Activated effector memory CD4-positive, alpha-beta T cell treated with Interleukin-2 at 50 U/mL for 16 hours (primary cell): ENCODE results near the gene CLDN4.
"Not testable (repeated sequence)": the region's sequence is repeated elsewhere in the genome, so short reads cannot be mapped to it uniquely, and the experiment has no call there.

Experiments used
- DNase-seq: peaks from one replicate; pipeline ENCODE4 v3.0.0-alpha.2; 2020

The CLDN4 gene

DNA sequence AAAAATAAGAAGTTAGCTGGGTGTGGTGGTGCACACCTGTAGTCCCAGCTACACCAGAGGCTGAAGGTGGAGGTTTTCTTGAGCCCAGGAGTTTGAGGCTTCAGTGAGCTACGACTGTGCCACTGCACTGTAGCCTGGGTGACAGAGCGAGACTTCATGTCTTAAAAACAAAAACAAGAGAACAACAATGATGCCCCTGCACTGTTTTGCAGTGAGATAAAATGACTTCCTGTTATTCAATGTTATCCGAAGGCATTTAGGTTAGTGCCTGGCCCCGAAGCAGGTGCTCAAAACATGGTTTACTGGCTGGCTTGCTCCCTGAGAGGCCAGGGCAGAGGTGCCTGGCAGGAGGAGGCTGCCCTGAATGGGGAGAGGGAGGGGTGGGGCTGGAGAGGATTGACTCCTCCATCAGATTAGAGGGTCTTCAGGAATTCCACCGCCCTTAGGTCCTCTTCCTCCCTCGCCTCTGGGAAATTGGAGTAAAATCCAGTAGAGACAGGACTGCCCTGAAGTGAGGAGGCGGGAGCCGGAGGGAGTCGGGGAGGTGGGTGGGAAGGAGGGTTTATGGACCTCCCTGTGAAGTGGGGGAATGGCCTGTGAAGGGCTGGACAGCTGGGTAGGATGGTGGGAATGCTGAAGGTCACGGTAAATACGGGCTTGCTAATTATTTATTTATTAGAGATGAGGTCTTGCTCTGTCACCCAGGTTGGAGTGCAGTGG is 6.8 kb upstream of the CLDN4 start:
- no peak for DNase-seq

DNA sequence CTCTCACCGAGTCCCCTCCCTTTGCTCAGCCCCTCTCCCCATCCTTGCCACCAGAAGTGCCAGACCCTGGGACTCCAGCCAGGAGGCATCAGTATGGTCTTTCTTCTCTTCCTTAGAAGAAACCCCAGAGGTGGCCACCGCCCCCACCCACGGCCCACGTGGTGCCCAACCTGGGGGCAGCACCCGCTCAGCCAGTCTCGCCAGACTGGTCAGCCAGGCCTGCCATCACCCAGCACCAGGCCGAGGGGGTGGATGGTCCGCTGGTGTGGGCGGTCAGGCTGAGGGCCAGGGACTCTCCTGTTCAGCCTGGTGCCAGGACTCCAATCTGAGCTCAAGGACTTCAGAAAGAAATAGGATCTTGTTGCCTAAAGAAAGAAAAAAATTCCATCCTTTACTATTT is 5.8 kb upstream of the CLDN4 start:
- no peak for DNase-seq

- DNase-seq: no peak
Measured at GRCh38 chr7:73827567-73828106, 3.2 kb upstream of the CLDN4 start.

- no peak for DNase-seq
Measured at GRCh38 chr7:73828107-73828803, 2.5 kb upstream of the CLDN4 start.

DNA sequence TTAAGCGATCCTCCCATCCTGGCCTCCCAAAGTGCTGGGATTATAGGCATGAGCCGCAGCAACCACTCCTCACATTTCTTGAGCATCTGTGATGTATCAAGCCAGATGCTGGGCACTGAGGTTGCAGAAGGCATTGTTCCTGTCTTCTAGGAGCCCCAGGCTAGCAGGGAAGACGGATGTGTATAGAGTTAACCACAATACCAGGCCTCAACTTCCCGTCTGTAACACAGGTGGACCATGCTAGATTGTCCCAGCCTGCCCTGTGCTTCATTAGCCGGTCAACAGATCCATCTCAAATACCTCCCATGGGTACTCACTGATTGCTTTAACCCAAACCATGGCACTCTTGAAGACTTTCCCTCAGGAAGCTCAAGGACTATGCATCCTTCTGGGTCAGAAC is 1.8 kb upstream of the CLDN4 start:
- DNase-seq: no peak

- DNase-seq: no peak
Measured at GRCh38 chr7:73829505-73829904, 1.3 kb upstream of the CLDN4 start.

DNA sequence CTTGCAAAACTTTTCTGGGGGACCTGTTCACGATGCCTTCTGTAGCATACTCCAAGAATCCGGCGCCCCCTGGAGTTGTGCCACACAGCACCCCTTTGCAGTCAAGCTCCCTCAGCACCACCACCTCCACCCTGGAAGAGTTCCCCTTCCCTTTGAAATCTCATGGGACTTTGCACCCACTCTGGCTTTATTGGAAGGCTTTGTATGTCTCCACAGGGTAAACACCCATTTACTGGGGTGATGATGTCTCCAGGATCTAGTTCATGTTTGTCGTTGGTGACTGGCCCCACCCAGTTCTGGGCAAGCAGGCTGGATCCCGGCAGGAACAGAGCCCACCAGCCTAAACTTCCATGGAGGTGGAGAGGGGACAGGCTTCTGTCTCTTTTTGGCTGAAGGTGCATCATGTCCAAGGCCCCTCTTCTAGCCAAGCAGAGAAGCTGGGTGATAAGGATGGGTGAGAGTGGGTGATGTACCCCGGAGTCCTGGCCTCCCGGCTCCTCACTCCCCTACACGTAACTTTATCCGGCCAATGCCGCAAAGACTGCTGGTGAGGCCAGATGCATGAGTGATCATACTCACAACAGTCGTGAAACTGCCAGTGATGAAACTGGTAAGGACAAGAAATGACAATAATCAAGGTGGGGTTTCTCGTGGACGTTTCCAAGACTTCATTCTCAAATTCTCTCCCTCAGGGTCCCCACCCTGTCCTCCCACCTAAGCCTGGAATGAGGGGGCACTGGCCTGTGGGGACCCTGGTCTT is 695 bp upstream of the CLDN4 start:
- DNase-seq: no peak

DNA sequence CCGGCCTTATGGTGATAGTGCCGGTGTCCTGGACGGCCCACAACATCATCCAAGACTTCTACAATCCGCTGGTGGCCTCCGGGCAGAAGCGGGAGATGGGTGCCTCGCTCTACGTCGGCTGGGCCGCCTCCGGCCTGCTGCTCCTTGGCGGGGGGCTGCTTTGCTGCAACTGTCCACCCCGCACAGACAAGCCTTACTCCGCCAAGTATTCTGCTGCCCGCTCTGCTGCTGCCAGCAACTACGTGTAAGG is 713 bp downstream of the CLDN4 start:
- DNase-seq: no peak

GRCh38 chr7:73831834-73832651 is 1.2 kb downstream of the CLDN4 start:
- no peak for DNase-seq

- no peak for DNase-seq
Measured at GRCh38 chr7:73832806-73833205, 2.0 kb downstream of the CLDN4 start.

DNA sequence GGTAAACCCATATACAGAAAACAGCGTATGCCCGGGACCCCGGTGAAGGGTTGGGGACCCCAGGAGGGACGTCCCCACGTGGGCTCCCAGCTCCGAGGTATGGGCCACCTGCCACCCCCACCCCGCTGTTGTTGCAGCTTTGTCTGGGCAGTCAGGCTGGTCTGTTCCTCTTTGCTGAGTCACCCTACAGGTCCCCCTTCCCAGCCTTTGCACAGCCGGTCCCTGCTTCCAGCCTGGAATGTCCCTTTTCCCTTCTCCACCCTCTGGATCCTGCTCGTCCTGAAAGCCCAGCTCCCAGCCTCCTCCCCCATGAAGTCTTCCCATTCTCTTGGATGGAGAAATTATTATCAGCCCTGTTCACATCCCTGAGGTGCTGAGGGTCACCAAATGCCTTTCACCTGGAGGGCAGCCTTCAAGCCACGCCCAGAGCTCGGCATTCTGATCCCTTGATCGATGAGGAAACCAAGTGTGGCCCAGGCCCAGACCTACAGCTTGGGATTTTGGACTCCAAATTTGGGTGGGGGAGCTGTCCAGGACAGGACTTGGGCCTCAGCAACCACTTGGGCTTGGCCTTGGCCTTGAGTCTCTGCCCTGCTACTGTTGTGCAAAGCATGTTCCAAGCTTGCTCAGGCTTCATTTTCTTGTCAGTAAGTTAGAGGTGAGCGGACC is 2.6 kb downstream of the CLDN4 start:
- no peak for DNase-seq

DNA sequence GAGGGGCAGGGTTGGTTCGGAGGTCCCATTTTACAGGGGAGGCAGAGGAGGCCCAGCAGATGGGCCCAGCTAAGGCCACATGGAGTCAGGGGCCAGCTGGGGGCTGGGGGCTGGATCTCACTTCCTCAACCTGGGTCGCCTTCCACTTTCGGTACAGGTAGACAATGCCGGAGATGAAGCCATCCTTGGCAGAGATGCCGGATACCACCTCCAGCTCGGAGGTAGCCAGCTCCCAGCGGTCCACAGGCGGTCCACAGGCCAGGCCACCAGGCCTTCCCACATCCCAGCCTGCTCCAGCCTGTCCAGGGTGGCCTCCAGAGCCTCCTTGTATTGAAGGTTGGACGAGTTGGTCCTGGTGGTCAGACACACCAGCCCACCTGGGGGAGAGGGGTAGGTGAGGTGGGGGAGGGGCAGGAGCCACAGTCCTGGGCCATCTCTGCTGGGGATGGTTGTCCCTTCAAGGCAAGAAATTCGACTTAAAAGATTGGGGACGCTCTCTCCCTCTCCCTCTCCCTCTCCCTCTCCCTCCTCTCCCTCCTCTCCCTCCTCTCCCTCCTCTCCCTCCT is 3.9 kb downstream of the CLDN4 start:
- no peak for DNase-seq

DNA sequence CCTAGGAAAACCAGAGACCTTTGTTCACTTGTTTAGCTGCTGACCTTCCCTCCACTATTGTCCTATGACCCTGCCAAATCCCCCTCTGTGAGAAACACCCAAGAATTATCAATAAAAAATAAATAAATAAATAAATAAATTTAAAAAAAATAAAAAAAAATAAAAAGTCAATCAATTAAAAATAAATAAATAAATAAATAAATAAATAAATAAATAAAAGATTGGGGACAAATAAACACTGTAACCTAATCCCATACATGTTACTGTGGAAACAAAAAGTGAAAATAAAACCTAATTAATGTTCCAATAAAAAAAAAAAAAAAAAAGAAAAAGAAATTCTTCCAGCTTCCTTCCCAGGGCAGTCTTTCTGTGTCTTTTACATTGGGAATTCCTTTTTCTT is 6.4 kb downstream of the CLDN4 start:
- DNase-seq: not testable (repeated sequence)

GRCh38 chr7:73838642-73839041 is 7.8 kb downstream of the CLDN4 start:
- DNase-seq: no peak

DNA sequence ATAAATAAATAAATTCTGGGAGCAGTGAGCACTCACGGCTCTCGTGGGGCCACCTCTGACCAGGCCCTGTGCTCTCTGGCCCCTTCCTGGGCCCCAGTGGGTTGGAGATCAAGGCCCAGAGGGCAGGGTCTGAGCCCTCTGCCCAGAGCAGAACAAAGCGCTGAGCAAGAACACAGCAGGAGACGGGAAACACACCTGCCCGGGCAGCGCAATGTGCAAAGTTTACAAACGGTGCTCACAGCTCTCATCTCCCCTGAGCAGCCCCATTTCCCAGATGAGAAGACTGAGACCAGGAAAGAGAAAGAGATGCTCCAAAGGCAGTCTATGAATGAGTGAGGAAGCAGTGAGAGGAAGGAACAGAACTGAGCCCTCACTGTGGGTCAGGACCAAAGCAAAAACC is 8.5 kb downstream of the CLDN4 start:
- DNase-seq: no peak

DNA sequence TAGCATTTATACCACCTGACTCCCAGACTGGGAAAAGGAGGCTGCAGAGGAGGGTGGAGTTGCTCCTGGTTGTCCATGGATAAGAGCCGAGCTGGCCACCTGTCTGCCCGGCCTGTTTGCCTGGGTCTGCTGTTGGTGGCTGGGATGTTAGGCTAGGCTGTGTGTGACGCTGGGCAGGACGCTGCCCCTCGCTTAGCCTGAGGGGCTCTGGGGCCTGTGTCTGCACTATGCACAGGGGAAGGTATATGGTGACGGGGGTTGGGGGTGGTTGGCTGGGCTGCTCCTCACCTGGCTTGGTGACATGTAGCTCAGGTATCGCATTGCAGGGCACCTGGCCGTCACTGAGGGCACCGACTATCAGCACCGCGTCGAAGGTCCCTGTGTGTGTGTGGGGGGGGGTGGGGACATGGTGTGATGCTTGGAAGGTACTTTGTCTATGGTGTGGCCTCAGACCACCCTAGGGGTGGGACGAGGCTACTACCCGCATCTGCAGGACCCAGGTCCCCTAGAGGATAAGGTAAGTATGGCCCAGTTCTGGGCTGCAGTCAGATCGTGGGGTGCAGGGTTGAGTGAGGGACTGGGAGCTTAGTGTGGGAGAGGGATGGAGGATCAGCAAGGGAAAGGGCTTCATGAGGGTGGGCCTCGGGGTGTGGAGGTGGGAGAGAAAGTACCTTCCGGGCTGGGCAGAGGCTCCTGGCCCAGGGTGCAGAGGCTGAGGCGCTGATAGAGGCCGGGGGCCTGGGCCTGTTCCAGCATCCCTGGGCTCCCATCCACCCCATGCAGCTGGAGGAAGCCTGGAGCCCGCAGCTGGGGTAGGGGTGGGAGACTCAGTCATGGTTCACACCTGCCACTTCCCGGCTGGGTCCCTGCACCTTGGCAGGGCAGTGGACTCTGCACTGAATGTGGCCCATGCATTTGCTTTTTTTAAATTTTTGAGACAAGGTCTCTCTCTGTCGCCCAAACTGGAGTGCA is 9.2 kb downstream of the CLDN4 start:
- DNase-seq: no peak

GRCh38 chr7:73840715-73841379 is 10.1 kb downstream of the CLDN4 start:
- DNase-seq: no peak

DNA sequence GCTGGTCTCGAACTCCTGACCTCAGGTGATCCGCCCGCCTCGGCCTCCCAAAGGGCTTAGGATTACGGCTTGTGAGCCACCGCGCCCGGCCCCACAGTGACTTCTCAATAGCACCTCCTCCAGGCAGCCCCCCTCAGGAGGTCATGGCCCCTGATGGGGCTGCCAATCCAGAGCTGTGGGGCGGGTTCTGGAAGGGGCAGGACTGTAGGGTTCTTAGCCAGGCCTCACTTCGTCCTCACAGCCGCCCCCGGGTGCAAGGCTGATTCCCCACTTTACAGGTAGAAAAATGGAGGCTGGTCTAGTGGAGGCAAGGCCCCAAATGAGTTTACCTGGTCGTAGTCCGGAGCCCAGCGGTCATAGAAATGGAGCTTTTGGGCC is 10.9 kb downstream of the CLDN4 start:
- DNase-seq: no peak

GRCh38 chr7:73842067-73842976 is 11.5 kb downstream of the CLDN4 start, which contains the start of gene METTL27:
Gene METTL27, minus strand, starts transcription at chr7:73842516. Its CDS starts 376 bp downstream, at chr7:73842140.
- peak; percentile 85 for DNase-seq
